ENCODE measurements around the gene TMEM79.

Gene TMEM79

DNA sequence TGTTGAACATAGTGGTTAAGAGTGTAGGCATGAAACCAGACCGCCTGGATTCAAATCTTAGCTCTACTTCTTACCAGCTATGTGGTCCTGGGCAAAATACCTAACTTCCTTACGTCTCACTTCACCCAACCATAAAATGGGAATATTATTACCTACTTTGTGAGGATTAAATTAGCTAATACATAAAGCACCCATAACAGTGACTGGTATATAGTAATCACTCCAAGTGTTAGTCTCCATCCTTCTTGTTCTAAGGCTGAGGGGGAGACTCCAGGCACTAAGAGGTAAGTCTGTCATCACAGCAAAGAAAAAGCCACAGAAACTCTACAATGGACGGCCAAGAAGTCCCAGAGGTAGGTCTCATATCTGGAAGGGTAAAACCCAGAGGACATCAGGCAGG lies 4.3 kb upstream of the TMEM79 start:
- no peak for DNase-seq (ENCODE audit: low read depth)
- TF ChIP-seq, protein P1, sequence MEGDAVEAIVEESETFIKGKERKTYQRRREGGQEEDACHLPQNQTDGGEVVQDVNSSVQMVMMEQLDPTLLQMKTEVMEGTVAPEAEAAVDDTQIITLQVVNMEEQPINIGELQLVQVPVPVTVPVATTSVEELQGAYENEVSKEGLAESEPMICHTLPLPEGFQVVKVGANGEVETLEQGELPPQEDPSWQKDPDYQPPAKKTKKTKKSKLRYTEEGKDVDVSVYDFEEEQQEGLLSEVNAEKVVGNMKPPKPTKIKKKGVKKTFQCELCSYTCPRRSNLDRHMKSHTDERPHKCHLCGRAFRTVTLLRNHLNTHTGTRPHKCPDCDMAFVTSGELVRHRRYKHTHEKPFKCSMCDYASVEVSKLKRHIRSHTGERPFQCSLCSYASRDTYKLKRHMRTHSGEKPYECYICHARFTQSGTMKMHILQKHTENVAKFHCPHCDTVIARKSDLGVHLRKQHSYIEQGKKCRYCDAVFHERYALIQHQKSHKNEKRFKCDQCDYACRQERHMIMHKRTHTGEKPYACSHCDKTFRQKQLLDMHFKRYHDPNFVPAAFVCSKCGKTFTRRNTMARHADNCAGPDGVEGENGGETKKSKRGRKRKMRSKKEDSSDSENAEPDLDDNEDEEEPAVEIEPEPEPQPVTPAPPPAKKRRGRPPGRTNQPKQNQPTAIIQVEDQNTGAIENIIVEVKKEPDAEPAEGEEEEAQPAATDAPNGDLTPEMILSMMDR (conservative IDR thresholded peaks at IDR 0.05; ENCODE audit: low read depth, low read length): no peak
- H3K4me3 ChIP-seq (ENCODE audit: low read length): no peak overlapping the region

DNA sequence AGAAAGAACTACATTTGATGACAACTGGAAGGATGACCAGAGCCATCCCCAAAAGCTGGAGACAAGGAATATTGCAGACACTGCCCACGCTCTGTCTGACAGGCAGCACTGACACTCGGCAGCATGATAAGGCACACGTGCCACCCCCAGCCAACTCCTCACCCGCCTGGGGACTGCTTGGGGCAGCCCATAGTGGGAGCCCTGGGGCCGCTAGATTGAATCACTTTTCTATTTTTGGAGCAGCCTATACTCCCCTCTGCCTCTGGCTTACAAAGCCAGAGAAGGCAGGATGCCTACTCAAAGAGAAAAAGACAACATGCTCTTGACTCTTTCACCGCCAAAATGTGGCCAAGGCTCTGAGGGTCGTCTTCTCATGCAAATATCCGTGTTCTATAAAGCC lies 2.8 kb upstream of the TMEM79 start:
- TF ChIP-seq, protein P1 (conservative IDR thresholded peaks at IDR 0.05; ENCODE audit: low read depth, low read length): peak; percentile 6
- peak overlapping the region; percentile 81 for H3K4me3 ChIP-seq (ENCODE audit: low read length)
- DNase-seq (ENCODE audit: low read depth): no peak

DNA sequence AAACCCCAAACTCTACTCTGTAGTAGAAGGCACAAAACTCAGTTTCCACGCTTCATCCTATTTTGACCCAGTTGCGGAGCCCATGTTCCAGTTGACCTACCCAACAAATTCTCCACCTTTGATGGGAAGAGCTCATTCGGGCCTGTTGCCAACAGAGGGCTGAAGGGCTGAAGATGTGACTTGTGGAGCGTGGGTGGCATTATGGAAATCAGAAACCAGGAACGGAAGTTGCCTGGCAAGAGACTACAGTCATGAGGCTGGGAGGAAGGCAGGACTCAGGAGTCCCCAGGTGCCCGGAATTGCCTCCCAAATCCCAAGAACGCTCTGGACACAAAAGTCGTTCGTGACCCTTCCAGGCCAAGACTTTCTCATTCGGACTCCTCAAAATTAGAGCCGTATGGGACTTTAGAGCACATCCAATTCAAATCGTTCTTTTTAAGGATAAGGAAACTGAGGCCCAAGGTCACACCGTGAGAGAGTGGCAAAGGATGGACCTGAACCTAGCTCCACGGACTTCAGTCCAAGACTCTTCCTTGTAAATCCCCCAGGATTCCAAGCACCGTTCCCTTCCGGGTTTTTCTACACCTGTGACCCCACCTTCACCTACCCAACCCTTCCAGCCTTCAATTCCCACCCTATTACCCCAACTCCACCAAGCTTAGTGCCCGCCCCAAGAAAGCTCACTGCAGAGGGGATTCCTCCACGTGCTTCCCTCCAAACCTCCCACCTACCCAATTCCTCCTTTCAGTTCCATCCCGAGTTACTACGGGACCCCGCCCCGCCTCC lies 2.2 kb upstream of the TMEM79 start:
- TF ChIP-seq, protein P1 (conservative IDR thresholded peaks at IDR 0.05; ENCODE audit: low read depth, low read length): no peak
- no peak for DNase-seq (ENCODE audit: low read depth)
- peak overlapping the region; percentile 81 for H3K4me3 ChIP-seq (ENCODE audit: low read length)

DNA sequence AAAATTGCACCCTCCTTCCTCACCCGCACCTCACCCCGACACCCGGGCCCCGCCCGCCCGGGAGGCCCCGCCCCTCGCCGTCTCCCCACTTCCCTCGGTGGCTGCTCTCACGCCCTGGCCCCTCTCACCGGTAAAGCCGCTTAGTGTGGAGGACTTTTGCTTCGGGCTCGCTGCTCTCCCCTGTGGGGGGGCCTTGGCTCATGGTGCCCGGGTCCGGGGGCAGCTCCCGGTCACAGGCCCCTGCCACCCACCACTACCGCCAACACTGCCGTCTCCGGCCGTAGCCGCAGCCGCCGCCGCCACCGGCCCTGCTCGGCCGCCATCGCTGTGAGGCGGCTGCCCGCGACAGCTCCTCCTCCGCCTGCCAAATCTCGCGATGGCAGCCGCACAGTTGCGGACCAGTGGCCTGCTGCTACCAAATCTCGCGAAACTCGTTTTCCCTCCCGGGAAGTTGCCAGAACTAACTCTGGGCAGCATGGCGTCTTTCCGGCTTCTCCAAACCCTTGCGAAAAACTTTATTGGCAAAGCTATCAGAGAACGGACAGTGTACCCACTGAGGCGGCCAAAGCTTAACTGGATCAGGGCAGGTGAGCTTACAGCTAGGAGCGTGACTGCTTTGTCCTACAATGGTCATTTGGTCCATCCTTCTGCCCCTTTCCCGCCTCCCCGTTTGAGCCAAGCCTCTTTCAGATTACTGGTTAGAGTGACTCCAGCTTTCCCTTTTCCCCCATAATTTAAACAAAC lies 1.5 kb upstream of the TMEM79 start, which contains the start of gene SMG5:
Gene SMG5, minus strand, starts transcription at position 347 of the 744 bp plus-strand sequence. Its CDS starts 145 bp downstream, at position 202.
- DNase-seq (ENCODE audit: low read depth): peak; percentile 97
- H3K4me3 ChIP-seq (ENCODE audit: low read length): peak within 1 kb of the TSS; percentile 81
- TF ChIP-seq, protein P1 (conservative IDR thresholded peaks at IDR 0.05; ENCODE audit: low read depth, low read length): no peak

DNA sequence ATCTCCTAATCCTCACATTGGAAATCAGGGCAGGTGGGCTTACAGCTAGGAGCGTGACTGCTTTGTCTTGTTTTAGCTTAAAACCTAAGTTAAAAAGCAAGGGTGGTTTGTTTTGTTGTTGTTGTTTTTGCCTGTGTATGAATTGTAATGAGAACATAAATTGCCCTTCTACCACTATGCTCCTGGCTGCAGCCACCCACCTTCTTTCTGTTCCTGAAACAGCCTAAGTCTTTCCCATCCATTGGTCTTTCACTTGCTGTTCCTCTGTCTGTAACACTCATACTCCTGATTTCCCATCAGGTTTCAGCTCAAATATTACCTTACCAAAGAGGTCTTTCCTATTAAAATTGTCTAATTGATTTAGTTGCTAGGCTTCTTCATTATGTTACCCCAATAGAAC lies 604 bp upstream of the TMEM79 start:
- no peak for DNase-seq (ENCODE audit: low read depth)
- H3K4me3 ChIP-seq (ENCODE audit: low read length): peak overlapping the region; percentile 81
- TF ChIP-seq, protein P1 (conservative IDR thresholded peaks at IDR 0.05; ENCODE audit: low read depth, low read length): no peak

DNA sequence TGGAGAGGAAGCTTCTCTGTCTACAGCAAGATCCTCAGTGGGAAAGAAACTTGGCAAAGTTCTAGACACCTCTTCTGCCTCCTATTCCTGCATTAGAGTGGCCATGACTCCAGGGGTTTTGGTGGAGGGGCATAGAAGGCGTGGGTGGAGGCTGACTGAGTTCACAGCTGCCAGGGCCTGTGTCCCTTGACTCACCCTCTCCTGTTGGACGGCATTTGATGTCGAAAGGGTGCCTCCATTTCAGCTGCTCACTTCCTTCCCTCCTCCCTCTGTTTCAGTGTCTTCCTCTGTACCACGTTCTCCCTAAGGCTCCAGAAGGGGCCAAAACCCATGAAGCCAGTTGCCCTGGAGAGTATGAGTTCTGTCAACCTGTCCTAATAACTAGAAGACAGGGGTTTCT lies 632 bp downstream of the TMEM79 start:
- TF ChIP-seq, protein P1 (conservative IDR thresholded peaks at IDR 0.05; ENCODE audit: low read depth, low read length): no peak
- DNase-seq (ENCODE audit: low read depth): no peak
- H3K4me3 ChIP-seq (ENCODE audit: low read length): no peak overlapping the region
